SK-N-SH (cell line): ENCODE results near the gene MYO16. TPM values are rescaled to one million over a fixed set of nuclear protein-coding genes. Genes with fewer than 3 reads are reported as not detected.

Experiments used
- CTCF ChIA-PET: fragments of 300-600, 350-600 bp; formaldehyde crosslinking; extraction: SDS; loops from one replicate; lab custom pipeline; 2021; lab: Yijun Ruan, JAX
- POLR2A ChIA-PET: fragments of 350-600 bp; sonication (Branson Sonifier 250); formaldehyde crosslinking; extraction: SDS; loops from one replicate; lab custom pipeline; 2020; ENCODE audit warnings: antibody characterized with exemption, inconsistent platforms; lab: Yijun Ruan, JAX
- DNase-seq: peaks from one replicate; pipeline ENCODE4 v3.0.0; 2012
- H2AFZ ChIP-seq: fragments of 200-600 bp; sonication (generic); 2 replicates; pipeline ENCODE4 v1.8.1; 2016; ENCODE audit warnings: antibody characterized with exemption, mild to moderate bottlenecking, low read depth
- H3F3A ChIP-seq: fragments of 200-600 bp; sonication (generic); replicated peaks from 2 replicates; pipeline ENCODE3; 2016; ENCODE audit warnings: antibody characterized with exemption, mild to moderate bottlenecking; ENCODE audit not compliant: insufficient read depth
- H3K27ac ChIP-seq, 2 experiments: fragments of 200-500 bp in 1 of 2; fragments of 200-600 bp in 1 of 2; sonication (Bioruptor generic) in 1 of 2; sonication (generic), shearing (Covaris generic) in 1 of 2; 2 replicates each; pipeline versions ENCODE4 v1.5.1 to v1.6.1; 2014 to 2016; ENCODE audit warnings: low read depth in 2 of 2, inconsistent platforms in 1 of 2, low read length in 1 of 2, mild to moderate bottlenecking in 1 of 2, mixed read lengths in 1 of 2
- H3K27me3 ChIP-seq: fragments of 200-600 bp; sonication (generic), shearing (Covaris generic); 2 replicates; pipeline ENCODE4 v1.6.1; 2016; ENCODE audit warnings: mixed run types; ENCODE audit not compliant: insufficient read depth
- H3K36me3 ChIP-seq, 2 experiments: fragments of 200-500 bp in 1 of 2; fragments of 200-600 bp in 1 of 2; sonication (Bioruptor generic) in 1 of 2; sonication (generic) in 1 of 2; replicated peaks in 1 of 2; 2 replicates each; pipeline versions ENCODE3 to v1.5.1; 2014 to 2016; ENCODE audit warnings: low read length in 1 of 2, mild to moderate bottlenecking in 1 of 2; ENCODE audit not compliant: insufficient read depth in 2 of 2, control insufficient read depth in 1 of 2
- H3K4me1 ChIP-seq, 2 experiments: fragments of 200-500 bp in 1 of 2; fragments of 200-600 bp in 1 of 2; sonication (Bioruptor generic) in 1 of 2; sonication (generic), shearing (Covaris generic) in 1 of 2; 2 replicates each; pipeline versions ENCODE4 v1.5.1 to v1.6.1; 2014 to 2016; ENCODE audit warnings: low read depth in 1 of 2, low read length in 1 of 2, mixed run types in 1 of 2; ENCODE audit not compliant: insufficient read depth in 2 of 2, control insufficient read depth in 1 of 2
- H3K4me2 ChIP-seq: fragments of 200-600 bp; sonication (generic), shearing (Covaris generic); 2 replicates; pipeline ENCODE4 v1.6.1; 2017; ENCODE audit warnings: mixed run types
- H3K4me3 ChIP-seq, 2 experiments: fragments of 200-500 bp in 1 of 2; fragments of 200-600 bp in 1 of 2; sonication (Bioruptor generic) in 1 of 2; sonication (generic), shearing (Covaris generic) in 1 of 2; 2 replicates each; pipeline versions ENCODE4 v1.5.1 to v1.8.1; 2014 to 2016; ENCODE audit warnings: low read depth in 2 of 2, inconsistent platforms in 1 of 2, low read length in 1 of 2, mild to moderate bottlenecking in 1 of 2, mixed read lengths in 1 of 2, moderate library complexity in 1 of 2
- H3K79me2 ChIP-seq: fragments of 200-600 bp; sonication (generic); 2 replicates; pipeline ENCODE4 v1.8.1; 2017; ENCODE audit warnings: mild to moderate bottlenecking; ENCODE audit not compliant: insufficient read depth
- H3K9ac ChIP-seq: fragments of 200-600 bp; sonication (generic); 2 replicates; pipeline ENCODE4 v1.6.1; 2017; ENCODE audit warnings: mixed run types
- H3K9me2 ChIP-seq: fragments of 200-600 bp; sonication (generic); 2 replicates; pipeline ENCODE4 v1.6.1; 2017; ENCODE audit warnings: mixed run types
- H3K9me3 ChIP-seq: fragments of 200-600 bp; sonication (generic); 2 replicates; pipeline ENCODE4 v1.6.1; 2017; ENCODE audit warnings: mixed run types, mild to moderate bottlenecking, moderate library complexity
- H4K20me1 ChIP-seq: fragments of 200-600 bp; sonication (generic); 2 replicates; pipeline ENCODE4 v1.6.1; 2017; ENCODE audit warnings: mild to moderate bottlenecking, mixed run types; ENCODE audit not compliant: insufficient read depth
- CHD2 ChIP-seq: fragments of 150-350 bp; IDR thresholded peaks from 2 replicates; pipeline ENCODE4 v1.6.1; 2018; ENCODE audit warnings: low read length; ENCODE audit not compliant: partially characterized antibody
- ELF1 ChIP-seq: IDR thresholded peaks from 2 replicates; pipeline ENCODE4 v1.4.0; 2012
- EZH2phosphoT487 ChIP-seq: fragments of 200-600 bp; sonication (generic); IDR thresholded peaks from 2 replicates; pipeline ENCODE4 v1.6.1; 2017; ENCODE audit warnings: low read depth, mixed run types, mild to moderate bottlenecking, antibody characterized with exemption, moderate library complexity, borderline replicate concordance
- FOXJ3 ChIP-seq: sonication (generic); formaldehyde crosslinking; IDR thresholded peaks from 2 replicates; pipeline ENCODE4 v1.5.1; 2020; ENCODE audit warnings: mild to moderate bottlenecking, missing genetic modification reagents
- GABPA ChIP-seq: IDR thresholded peaks from 2 replicates; pipeline ENCODE4 v1.4.0; 2012; ENCODE audit warnings: low read depth, mild to moderate bottlenecking
- GATA2 ChIP-seq: sonication (generic); formaldehyde crosslinking; IDR thresholded peaks from 2 replicates; pipeline ENCODE4 v1.5.0; 2020; ENCODE audit warnings: mild to moderate bottlenecking, missing genetic modification reagents
- IRF3 ChIP-seq: fragments of 150-350 bp; IDR thresholded peaks from 2 replicates; pipeline ENCODE4 v1.6.1; 2016; ENCODE audit warnings: mild to moderate bottlenecking, low read depth, low read length
- MXI1 ChIP-seq: IDR thresholded peaks from 2 replicates; pipeline ENCODE4 v1.6.1; 2012; ENCODE audit warnings: mild to moderate bottlenecking, low read depth, low read length, improper control_type of control experiment
- NFIC ChIP-seq: IDR thresholded peaks from 2 replicates; pipeline ENCODE4 v1.4.0; 2012; ENCODE audit warnings: borderline replicate concordance
- PBX3 ChIP-seq: IDR thresholded peaks from 2 replicates; pipeline ENCODE4; 2012
- RAD21 ChIP-seq: IDR thresholded peaks from 2 replicates; pipeline ENCODE4 v1.6.1; 2012; ENCODE audit warnings: mild to moderate bottlenecking, low read length
- RFX5 ChIP-seq: IDR thresholded peaks from 2 replicates; pipeline ENCODE4 v1.6.1; 2012; ENCODE audit warnings: mild to moderate bottlenecking, improper control_type of control experiment, low read length
- SMC3 ChIP-seq: IDR thresholded peaks from 2 replicates; pipeline ENCODE4 v1.6.1; 2012; ENCODE audit warnings: low read depth, low read length, improper control_type of control experiment
- TCF12 ChIP-seq: IDR thresholded peaks from 2 replicates; pipeline ENCODE4 v1.4.0; 2012
- TEAD4 ChIP-seq: IDR thresholded peaks from 2 replicates; pipeline ENCODE4 v1.4.0; 2012; ENCODE audit warnings: mild to moderate bottlenecking, borderline replicate concordance; ENCODE audit not compliant: insufficient read depth
- WGBS: methylation state at CpG from one replicate; pipeline ENCODE4 v1.1.6; 2017; ENCODE audit warnings: low lambda C conversion rate; 5-methylcytosine and 5-hydroxymethylcytosine counted together
- polyA plus RNA-seq, 3 experiments: library from polyadenylated mRNA; depleted of rRNA; stranded (reverse); fragments of >200 nt; gene quantifications; 2 replicates each; pipeline ENCODE4 v1.2.3, GENCODE V29; 2012

The MYO16 gene
- polyA plus RNA-seq, 1 of the 3 experiments (the other 2 are of a cell fraction) = 0.07 TPM

- no peak for DNase-seq
- no peaks in the 10 kb centered on the region for H3K9me2 ChIP-seq
- no peaks in the 10 kb centered on the region for H3K27me3 ChIP-seq
- H2AFZ ChIP-seq = no peak overlapping the region
- H3K79me2 ChIP-seq = no peaks in the 10 kb centered on the region
- H3K9ac ChIP-seq = no peak overlapping the region
- no peaks in the 10 kb centered on the region for H4K20me1 ChIP-seq
- H3K9me3 ChIP-seq = no peaks in the 10 kb centered on the region
- no peaks in the 10 kb centered on the region for H3F3A ChIP-seq
- H3K4me3 ChIP-seq = no peak overlapping the region
- H3K36me3 ChIP-seq = no peaks in the 10 kb centered on the region
- CTCF ChIA-PET = no interaction called here
- 85% methylated on average over 5 of the region's 5 CpGs for WGBS
- TF ChIP-seq PBX3 = no peak
- no peak for TF ChIP-seq TCF12
- TF ChIP-seq NFIC = no peak
- TF ChIP-seq FOXJ3 = no peak
- no peak for TF ChIP-seq ELF1
- TF ChIP-seq GABPA = no peak
- no peak for TF ChIP-seq TEAD4
- TF ChIP-seq MXI1 = no peak
- no peak for TF ChIP-seq SMC3
- no peak for TF ChIP-seq GATA2
- TF ChIP-seq EZH2phosphoT487 = no peak
- TF ChIP-seq IRF3 = no peak
- no peak for TF ChIP-seq RAD21
- TF ChIP-seq CHD2 = no peak
- peaks cover 0 to 9% of the 10 kb centered on the region in 2 experiments; a peak in 2 of 4 replicates for H3K4me1 ChIP-seq
- POLR2A ChIA-PET = no interaction called here
- H3K4me2 ChIP-seq = no peak overlapping the region
- peak overlapping the region in 1 of 2 experiments; percentile 74; a peak in 1 of 4 replicates for H3K27ac ChIP-seq
Observed at GRCh38 chr13:109126178-109126577, 496.8 kb downstream of the MYO16 start.

- no peaks in the 10 kb centered on the region for H3K9me3 ChIP-seq
- TF ChIP-seq RFX5 (no peak), MXI1 (0 out of 2 replicates have a peak, but pooled peaks have one; percentile 6)
- TF ChIP-seq, all 33 proteins: peak for 1
- H2AFZ ChIP-seq = no peak overlapping the region
- H3K79me2 ChIP-seq = no peaks in the 10 kb centered on the region
- peak; percentile 75 for DNase-seq
- ChIA-PET POLR2A (interaction anchor here (0.6 kb wide), 1 partner anchor 12 kb away, joined by 4 read pairs; no protein-coding TSS in a partner anchor), CTCF (no interaction called here)
- H3K9me2 ChIP-seq = no peaks in the 10 kb centered on the region
- H3K4me2 ChIP-seq = no peak overlapping the region
- H3K36me3 ChIP-seq = no peaks in the 10 kb centered on the region
- no peak overlapping the region for H3K9ac ChIP-seq
- H4K20me1 ChIP-seq = no peaks in the 10 kb centered on the region
- peaks cover 0 to 9% of the 10 kb centered on the region in 2 experiments; a peak in 3 of 4 replicates for H3K4me1 ChIP-seq
- WGBS = 72% methylated on average over 32 of the region's 34 CpGs
- no peak overlapping the region; a peak in 1 of 4 replicates for H3K4me3 ChIP-seq
- no peaks in the 10 kb centered on the region for H3F3A ChIP-seq
- peak overlapping the region in 1 of 2 experiments; percentile 74; a peak in 2 of 4 replicates for H3K27ac ChIP-seq
- H3K27me3 ChIP-seq = no peaks in the 10 kb centered on the region
Observed at GRCh38 chr13:109126891-109127641, 497.7 kb downstream of the MYO16 start.
